ENCODE data around the gene MGA.

MGA gene

GRCh38 chr15:41653760-41654159, 6.4 kb upstream of the MGA start:
- no peak for DNase-seq (ENCODE audit: extremely low spot score)
- POLR2A ChIA-PET, result interaction anchor here (0.7 kb wide), 1 partner anchor 183 kb away, joined by 3 read pairs; no protein-coding TSS in a partner anchor
- CTCF ChIA-PET, result interaction anchor here (0.6 to 1.6 kb wide), 3 partner anchors 18 to 430 kb away, joined by 3 to 4 read pairs (median 3); no protein-coding TSS in a partner anchor
- TF ChIP-seq, protein P1, sequence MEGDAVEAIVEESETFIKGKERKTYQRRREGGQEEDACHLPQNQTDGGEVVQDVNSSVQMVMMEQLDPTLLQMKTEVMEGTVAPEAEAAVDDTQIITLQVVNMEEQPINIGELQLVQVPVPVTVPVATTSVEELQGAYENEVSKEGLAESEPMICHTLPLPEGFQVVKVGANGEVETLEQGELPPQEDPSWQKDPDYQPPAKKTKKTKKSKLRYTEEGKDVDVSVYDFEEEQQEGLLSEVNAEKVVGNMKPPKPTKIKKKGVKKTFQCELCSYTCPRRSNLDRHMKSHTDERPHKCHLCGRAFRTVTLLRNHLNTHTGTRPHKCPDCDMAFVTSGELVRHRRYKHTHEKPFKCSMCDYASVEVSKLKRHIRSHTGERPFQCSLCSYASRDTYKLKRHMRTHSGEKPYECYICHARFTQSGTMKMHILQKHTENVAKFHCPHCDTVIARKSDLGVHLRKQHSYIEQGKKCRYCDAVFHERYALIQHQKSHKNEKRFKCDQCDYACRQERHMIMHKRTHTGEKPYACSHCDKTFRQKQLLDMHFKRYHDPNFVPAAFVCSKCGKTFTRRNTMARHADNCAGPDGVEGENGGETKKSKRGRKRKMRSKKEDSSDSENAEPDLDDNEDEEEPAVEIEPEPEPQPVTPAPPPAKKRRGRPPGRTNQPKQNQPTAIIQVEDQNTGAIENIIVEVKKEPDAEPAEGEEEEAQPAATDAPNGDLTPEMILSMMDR (IDR thresholded peaks at IDR 0.05; ENCODE audit: control extremely low read depth, extremely low read depth, low read depth, missing control alignments), result no peak

DNA sequence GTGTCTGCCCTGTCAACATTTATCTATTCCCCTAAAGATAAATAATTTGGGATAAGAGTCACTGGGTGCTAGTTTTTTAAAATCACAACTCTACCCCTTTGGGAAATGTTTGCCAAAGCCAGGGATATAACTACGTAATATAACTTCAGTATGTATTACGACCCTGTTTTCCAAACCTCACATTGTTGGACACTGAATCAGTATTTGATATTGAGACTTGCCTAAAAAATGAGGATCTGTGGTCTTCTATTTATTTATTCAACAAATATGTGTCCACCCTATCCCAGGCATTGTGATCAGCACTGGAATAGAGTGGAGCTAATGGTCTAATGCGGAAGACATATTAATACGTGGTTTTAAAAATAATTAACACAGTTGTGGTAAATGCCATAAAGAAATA, 4.5 kb upstream of the MGA start:
- ChIA-PET POLR2A (no interaction called here), CTCF (no interaction called here)
- TF ChIP-seq, protein P1 (IDR thresholded peaks at IDR 0.05; ENCODE audit: control extremely low read depth, extremely low read depth, low read depth, missing control alignments), result no peak
- no peak for DNase-seq (ENCODE audit: extremely low spot score)

DNA sequence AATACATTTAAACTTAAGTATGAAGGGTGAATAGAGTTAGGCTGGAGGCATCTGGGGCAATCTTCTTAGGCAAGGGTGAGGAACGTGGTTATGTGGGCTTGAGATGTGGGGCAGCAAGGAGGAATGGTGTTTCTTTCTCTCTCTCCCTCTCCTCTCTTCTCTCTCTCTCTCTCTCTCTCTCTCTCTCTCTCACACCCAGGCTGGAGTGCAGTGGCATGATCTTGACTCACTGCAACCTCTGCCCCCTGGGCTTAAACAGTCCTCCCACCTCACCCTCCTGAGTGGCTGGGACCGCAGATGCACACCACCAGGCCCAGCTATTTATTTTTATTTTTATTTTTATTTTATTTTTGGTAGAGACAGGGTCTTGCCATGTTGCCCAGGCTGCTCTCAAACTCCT, 4.0 kb upstream of the MGA start:
- no peak for DNase-seq (ENCODE audit: extremely low spot score)
- CTCF ChIA-PET, result no interaction called here
- POLR2A ChIA-PET, result no interaction called here
- TF ChIP-seq, protein P1 (IDR thresholded peaks at IDR 0.05; ENCODE audit: control extremely low read depth, extremely low read depth, low read depth, missing control alignments), result no peak

GRCh38 chr15:41658689-41659088, 1.5 kb upstream of the MGA start:
- ChIA-PET POLR2A (no interaction called here), CTCF (no interaction called here)
- TF ChIP-seq, protein P1 (IDR thresholded peaks at IDR 0.05; ENCODE audit: control extremely low read depth, extremely low read depth, low read depth, missing control alignments), result no peak
- no peak for DNase-seq (ENCODE audit: extremely low spot score)

DNA sequence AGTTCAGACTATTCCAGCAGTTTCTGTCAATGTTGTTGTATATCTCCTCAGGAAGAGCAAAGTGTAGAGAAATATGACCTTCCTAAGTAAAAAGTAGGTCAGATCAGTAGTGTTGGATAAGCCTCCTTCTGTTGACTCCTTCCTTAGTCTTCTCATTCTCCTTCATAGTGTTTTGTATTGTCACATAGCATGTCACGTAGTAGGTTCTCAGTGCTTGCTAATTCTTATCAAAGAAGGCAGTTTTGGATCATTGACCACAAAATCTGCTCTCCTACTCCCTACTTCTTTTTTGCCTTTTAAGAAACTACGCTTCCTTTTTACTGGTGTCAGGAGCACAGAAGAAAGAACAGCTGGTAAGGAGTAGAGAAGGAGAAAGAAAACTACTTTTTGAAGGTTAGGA, 1.0 kb upstream of the MGA start:
- DNase-seq (ENCODE audit: extremely low spot score), result no peak
- TF ChIP-seq, protein P1 (IDR thresholded peaks at IDR 0.05; ENCODE audit: control extremely low read depth, extremely low read depth, low read depth, missing control alignments), result no peak
- ChIA-PET POLR2A (no interaction called here), CTCF (interaction anchor here (0.9 kb wide), 1 partner anchor 56 kb away, joined by 4 read pairs; no protein-coding TSS in a partner anchor)

DNA sequence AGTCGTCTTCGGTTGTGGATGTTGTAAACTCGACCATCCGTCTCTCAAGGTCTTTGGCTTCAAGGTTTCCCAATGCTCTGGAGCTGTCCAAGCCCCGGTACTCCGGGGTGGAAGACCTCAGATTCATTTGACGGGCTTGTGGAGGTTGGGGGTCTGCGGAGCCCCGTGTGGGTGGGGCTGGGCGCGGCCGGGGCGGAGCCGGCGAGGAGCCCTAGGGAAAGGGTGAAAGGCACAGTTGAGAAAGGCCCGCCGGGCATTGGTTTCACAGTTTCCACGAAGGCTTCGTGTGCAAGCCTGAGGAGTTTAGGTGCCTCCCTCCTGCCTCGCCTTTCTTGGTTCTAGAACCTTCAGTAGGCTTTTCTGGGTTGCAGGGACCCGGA, 360 bp upstream of the MGA start:
- ChIA-PET CTCF (interaction anchor here (0.8 to 0.9 kb wide), 2 partner anchors 35 to 56 kb away, joined by 3 to 4 read pairs; no protein-coding TSS in a partner anchor), POLR2A (no interaction called here)
- TF ChIP-seq, protein P1 (IDR thresholded peaks at IDR 0.05; ENCODE audit: control extremely low read depth, extremely low read depth, low read depth, missing control alignments), result no peak
- DNase-seq (ENCODE audit: extremely low spot score), result no peak
